ENCODE results near the gene ZNF575.
"Not testable (repeated sequence)": the region's sequence is repeated elsewhere in the genome, so short reads cannot be mapped to it uniquely, and the experiment has no call there.

ZNF575 gene

DNA sequence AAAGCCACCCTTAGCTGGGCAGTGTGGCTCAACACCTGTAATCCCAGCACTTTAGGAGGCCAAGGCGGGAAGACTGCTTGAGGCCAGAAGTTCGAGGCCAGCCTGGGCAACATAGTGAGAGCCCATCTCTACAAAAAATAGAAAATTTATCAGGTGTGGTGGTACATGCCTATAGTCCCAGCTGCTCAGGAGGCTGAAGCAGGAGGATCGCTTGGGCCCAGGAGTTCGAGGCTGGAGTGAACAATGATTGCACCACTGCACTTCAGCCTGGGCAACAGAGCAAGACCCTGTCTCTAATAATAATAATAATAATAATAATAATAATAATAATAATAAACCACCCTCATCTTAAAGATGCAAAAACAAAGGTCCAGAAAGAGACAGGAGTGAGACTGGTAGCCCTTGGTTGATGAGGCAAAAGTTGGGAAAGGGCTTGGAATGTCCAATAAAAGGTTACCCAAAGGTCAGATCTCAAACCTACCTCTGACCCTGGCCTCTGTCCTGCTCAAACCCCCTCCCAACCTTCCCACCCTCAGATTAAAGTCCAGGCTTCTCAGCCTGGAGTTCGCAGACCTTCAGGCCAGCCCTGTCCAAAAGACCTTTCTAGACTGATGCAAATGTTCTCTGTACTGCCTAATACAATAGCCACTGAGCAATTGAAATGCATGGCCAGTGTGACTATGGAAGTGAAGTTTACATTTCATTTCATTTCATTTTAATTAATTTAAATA is 9.1 kb downstream of the ZNF575 start:
- no peak for DNase-seq (ENCODE audit: low read depth in 2 of 2)

DNA sequence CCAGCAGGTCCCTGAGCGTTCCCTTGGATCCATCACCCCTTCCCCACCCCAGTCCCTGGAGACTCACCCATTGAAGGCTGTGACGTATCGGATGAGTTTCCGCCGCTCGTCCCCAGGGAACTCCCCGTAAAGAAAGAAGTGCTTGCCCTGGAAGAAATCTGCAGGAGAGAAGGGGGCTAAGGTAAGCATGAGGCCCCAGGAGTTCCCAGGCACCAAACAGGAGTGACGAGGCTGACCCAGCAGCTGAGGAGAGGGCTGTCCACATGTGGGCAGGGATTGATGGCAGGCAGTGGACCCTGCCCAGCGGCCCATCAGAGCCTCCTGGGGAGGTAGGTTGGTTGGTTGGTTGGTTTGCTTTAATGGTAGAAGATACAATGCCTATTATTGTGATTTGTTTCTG is 11.1 kb downstream of the ZNF575 start:
- no peak for DNase-seq (ENCODE audit: low read depth in 2 of 2)

DNA sequence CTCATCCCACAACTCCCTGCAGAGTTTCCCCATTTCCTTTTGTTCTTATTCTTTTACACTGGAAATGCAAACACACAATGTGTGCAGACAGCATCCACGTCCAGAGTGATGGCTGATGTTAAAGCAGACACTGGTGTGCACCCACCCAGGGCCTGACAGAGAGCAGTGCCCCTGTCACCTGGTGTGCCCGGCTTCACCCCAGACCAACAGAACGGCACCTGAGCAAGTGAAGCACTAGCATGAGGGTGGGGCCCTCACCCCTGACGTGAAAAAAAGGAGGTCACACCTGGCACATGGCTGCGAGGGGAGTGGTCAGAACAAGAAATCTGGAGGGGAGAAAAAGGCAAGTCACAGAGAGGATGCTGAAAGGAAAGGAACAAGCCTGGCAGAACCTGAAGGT is 12.3 kb downstream of the ZNF575 start:
- no peak for DNase-seq (ENCODE audit: low read depth in 2 of 2)

DNA sequence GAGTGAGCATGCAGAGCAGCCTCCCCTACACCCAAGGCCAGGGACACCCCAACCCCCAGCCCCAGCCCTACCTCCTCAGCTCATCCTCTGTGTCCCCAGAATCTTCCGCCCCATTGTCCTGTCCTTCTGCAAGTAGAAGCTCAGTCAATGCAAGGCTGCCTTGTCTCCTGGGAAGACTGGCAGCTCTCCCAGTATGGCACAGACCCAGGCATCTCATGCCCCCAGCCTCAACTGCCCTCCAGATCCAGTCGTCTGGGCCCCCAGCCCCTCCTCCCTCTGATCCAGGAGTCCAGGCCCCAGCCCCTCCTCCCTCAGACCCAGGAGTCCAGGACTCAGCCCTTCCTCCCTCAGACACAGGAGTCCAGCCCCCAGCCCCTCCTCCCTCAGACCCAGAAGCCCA is 13.0 kb downstream of the ZNF575 start:
- no peak for DNase-seq (ENCODE audit: low read depth in 2 of 2)

DNA sequence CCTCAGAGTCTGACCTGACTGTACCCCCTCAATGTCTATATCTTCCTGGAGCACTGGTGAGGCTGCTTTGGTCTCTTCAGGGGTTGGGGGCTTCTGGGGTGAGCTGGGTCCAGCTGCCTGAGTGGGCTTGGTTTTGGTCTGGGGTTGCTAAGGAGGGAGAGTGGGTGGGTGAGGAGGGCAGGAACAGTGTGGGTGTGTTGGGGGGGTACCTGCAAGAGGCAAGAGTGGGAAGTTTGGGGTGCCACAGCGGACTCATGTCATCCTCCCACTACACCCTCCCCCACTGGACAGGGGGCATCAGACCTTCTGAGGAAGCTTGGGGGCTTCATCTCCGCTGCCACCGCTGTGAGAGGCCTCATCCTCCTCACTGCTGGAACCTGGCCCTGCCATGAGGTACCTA is 13.6 kb downstream of the ZNF575 start:
- no peak for DNase-seq (ENCODE audit: low read depth in 2 of 2)

DNA sequence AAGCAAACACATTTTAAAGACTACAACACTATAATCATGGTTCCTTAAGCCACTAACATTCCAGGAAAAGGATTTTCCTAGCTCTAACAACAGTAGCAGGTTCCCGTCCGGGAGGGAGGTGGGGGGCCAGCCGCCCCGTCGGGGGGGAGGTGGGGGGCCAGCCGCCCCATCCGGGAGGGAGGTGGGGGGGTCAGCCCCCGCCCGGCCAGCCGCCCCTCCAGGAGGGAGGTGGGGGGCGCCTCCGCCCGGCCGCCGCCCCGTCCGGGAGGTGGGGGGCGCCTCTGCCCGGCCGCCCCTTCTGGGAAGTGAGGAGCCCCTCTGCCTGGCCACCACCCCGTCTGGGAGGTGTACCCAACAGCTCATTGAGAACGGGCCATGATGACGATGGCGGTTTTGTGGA is 14.9 kb downstream of the ZNF575 start:
- DNase-seq (ENCODE audit: low read depth in 2 of 2): not testable (repeated sequence)

DNA sequence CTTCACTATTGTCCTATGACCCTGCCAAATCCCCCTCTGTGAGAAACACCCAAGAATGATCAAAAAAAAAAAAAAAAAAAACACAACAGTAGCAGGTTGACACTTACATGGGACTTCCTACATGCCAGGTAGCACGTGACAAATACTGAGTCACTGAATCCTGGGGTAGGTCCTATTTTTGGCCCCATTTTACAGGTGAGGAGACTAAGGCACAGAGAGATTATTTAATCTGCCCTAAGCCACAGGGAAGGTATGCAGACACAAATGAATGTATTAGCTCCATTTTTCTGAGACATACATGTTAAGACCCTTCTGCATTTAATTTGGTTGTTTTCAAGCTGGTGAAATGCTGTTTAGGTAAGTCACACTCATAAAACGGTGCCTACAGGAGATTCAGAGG is 15.7 kb downstream of the ZNF575 start:
- no peak for DNase-seq (ENCODE audit: low read depth in 2 of 2)

DNA sequence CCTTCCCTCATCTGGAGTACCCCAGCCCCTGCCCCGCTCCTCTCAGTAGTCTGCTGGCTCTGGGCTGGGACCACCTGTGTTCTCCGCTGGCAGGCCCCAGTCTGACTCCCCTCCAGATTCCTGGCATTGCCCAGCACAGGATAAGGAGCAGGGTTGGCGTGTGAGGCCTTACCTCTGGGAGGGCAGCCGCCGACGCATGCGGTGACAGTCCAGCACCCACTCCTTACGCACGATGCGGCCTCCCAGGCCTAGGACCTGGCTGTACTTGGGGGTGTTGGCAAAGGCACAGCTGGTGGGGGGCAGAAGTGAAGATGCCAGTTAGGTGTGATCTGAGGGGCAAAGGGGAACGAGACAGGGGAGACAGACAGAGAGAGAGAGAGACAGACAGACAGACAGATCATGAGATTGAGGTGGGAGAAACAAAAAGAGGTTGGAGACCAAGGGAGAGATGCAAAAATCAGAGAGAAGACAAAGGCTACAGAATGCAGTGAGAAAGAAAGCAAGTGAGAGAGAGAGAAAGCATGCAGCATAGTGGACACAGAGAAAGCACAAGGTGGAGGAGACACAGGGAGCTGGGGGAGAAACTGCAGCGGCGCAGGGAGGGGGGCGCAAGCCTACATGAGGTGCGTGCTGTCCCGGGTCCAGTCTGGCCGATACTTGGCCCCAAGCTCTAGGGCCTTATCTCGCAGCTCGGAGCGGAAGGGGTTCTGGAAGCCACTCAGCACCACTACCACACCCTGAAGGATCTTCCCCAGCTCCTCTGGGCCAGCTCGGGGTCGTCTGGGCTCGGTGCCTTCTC is 18.6 kb downstream of the ZNF575 start:
- DNase-seq (ENCODE audit: low read depth in 2 of 2): no peak

DNA sequence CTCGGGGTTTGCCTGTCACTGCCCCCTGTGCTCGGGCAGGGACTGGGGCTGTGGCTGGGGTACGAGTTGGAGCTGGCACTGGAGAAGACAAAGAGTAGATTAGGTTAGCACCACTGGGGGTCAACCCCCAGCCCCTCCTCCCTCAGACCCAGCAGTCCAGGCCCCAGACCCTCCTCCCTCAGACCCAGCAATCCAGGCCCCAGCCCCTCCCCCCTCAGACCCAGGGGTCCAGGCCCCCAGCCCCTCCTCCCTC is 19.1 kb downstream of the ZNF575 start:
- no peak for DNase-seq (ENCODE audit: low read depth in 2 of 2)

DNA sequence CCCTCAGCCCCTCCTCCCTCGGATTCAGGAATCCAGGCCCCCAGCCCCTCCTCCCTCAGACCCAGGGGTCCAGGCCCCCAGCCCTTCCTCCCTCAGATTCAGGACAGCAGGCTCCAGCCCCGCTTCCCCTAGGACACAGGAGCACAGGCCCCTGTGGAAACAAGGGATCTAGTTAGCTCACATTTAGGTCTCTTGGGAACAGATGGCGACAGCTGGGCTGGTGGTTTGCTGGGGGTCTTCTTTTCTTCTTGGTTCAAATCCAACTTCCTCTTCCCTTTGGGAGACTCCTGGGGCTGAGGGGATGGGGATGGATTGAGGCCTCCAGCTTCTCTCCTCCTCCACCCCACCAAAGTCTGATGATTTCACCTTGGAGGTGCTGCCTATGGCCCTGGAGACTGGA is 19.6 kb downstream of the ZNF575 start:
- no peak for DNase-seq (ENCODE audit: low read depth in 2 of 2)

DNA sequence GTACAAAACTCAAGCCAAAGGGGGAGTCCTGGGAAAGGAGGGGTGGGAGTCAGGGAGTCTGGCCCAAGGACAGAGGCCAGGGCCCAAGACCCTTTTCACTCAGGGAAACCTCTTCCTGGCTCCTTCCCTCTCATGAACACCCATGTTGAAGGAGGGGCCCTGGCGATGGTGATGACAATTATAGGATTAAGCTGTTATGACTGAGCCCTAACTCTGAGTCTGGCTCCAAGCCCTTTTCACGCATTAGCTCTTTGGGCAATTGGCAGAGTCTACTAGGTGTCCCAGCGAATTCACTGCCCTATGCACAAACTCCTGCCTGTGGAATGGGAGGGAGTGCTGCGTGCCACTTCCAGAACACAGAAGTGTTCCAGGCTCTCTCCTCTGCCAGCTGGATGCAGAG is 20.7 kb downstream of the ZNF575 start:
- DNase-seq (ENCODE audit: low read depth in 2 of 2): no peak

DNA sequence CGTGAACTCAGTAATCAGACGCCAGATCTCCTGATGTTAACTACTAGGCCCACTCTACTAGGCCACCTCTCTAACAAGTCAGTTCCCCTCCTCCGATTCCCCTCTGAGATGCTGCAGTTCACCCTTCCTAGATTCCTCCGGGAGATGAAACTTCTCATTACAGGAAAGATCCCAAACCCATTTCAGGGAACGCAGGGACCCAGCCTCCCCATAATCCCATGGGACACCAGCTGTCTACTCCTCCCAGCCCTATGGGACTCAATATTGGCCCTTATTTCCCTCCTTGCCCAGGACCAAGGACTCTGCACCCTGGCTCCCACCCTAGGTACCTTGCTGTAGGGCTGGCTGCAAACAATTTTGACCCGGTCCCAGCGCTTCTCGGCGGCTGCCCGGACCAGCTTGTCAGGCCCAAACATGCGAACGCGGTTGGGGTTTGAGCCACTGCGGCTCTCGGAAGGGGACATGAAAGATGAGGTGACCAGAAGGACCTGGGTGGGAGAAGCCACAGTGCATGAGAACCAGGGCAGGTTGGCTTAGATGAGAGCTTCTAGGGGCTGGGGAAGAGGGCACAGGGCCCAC is 21.4 kb downstream of the ZNF575 start:
- no peak for DNase-seq (ENCODE audit: low read depth in 2 of 2)

DNA sequence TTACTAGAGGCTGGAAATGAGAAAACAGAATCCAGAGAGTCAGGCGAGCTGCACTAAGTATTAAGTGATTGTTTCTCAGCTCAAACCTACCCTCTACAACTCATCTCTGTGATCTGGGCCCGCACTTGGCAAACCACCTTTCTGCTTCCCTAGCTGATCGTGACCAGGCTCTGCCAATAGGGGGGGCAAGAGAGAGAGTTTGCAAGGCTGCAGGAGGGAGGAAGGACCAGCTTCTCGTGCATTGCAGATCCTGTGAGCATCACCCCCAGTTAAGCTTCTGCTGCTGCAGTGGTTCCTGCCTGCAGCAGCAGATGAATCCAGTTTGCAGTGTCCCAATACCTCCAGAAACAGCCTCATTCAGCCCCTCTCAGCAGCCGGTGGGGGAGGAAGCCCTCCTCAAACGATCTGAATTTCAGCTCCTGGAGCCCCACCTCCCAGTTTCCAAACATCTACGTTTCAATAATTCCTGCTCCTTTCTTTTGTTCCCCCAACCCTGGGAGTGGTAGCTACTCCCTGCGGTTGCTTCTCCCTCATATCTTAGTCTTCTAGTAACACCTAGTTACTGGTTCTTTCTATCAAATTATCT is 22.3 kb downstream of the ZNF575 start:
- peak; percentile 57 to 79 for DNase-seq (ENCODE audit: low read depth in 2 of 2)

DNA sequence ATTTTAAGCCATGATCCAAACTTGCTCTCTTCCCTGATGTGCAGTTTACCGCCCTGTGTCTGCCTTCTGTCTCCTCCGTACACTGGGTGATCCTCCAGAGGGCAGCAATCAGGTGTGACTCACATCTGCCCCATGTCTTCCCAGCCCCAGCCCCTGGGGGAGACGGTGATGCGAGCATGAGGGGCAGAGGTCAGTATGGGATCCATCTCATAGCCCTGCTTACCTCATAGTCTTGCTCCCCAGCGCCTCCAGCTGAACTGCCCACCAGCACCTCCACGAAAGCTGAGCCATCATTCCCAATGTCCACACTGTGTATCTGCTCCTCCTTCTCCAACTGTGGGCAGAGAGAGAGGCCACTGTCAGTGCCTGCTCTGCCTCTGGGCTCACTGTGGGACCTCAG is 27.7 kb downstream of the ZNF575 start:
- DNase-seq (ENCODE audit: low read depth in 2 of 2): no peak

DNA sequence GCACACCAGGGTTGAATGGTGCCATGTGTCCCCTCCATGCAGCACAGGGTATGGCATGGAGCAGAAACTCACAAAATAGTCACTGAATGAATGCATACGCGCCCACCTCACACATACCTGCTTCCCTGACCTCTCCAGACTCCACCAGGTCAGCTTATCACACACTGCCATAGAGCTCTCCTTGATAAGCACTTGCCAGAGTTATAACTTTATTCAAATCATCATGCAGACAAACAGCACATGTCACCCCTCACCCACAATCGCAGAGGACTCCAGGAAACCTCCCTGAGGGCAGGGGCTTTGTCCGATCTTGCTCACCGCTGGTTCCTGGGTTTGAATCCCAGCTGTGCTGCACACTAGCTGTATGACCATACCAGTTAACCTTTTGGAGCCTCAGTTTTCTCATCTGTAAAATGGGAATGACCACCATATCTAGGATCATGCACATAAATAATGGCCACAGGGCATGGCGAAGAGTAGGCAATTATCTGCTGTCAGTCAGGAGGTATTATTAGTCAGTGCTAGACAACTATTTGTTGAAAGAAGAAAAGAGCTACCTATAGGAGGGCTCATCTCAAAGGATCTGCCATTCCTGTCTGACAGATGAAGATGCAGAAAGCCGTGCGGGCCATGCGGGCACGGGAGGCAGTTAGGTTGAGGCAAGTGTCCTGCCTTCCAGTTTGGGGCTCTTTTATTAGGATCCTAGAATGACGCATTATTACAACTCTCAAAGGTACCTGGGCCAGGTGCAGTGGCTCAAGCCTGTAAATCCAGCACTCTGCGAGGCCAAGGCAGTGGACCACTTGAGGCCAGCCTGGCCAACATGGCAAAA is 28.4 kb downstream of the ZNF575 start:
- DNase-seq (ENCODE audit: low read depth in 2 of 2): no peak

DNA sequence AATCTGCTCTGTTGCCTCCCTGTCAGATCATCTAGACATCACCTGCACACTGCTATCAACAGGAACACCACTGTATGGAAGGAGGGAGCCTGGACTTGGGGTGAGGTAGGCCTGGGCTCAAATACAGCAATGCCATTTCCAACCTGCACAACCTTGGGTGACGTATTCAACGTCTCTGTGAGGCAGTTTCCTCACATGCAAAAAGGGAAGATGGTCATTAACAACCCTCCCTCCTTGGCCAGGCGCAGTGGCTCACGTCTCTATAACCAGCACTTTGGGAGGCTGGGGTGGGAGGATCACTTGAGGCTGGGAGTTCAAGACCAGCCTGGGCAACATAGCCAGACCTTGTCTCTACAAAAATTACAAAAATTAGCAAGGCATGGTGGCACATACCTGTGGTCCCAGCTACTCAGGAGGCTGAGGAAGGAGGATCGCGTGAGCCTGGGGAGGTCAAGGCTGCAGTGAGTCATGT is 29.3 kb downstream of the ZNF575 start:
- DNase-seq (ENCODE audit: low read depth in 2 of 2): peak in 1 of 2 donors; percentile 49

DNA sequence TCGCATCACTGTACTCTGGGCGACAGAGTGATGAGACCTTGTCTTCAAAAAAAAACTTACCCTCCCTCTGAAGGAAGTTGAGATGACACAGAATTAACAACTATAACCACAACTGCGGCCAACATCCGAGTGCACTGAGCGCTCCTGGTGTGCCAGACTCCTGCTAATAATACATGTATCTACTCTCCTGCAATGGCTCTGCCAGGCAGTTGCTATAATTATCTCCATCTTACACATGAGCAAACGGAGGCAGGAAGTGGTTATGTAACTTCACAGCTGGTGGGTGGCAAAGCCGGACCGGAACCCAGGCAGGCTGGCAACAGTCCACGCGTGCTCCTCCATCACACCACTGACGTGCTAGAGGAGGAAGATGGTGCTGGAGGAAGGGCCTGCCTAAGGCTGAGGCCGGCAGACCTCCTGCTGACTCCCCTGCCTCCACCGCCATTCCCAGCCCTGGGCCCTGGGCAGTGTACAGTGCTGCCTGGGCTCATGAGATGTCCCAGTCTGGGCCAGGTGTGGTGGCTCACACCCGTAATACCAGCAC is 29.8 kb downstream of the ZNF575 start:
- DNase-seq (ENCODE audit: low read depth in 2 of 2): peak in 1 of 2 donors; percentile 43

DNA sequence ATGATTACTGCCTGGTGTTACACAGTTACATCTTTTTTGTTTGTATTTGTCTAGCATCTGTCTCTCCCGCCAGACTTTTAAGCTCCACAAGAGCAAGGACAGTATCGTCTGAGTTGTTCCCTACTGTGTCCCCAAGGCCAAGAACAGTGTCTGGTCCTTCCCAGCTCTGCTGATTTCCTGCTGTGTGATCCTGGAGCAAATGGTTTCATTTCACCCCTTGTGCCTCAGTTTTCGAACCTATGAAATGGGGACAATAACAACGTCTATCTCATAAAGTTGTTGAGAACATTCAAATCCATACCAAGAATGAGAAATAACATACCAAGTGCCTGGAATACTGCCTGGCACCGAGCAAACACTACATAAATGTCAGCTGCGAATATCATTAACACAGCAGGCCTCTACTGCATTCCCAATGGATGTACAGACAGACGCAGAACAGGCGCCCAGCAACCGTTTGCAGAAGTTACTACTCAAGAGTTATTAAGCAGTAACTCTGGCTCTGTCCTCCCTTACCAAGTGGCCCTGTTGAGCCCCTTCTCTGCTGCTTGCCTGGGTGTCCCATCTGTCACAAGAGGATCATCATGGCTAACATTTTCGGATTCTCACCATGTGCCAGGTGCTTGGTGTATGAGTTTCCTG is 30.9 kb downstream of the ZNF575 start:
- no peak for DNase-seq (ENCODE audit: low read depth in 2 of 2)

DNA sequence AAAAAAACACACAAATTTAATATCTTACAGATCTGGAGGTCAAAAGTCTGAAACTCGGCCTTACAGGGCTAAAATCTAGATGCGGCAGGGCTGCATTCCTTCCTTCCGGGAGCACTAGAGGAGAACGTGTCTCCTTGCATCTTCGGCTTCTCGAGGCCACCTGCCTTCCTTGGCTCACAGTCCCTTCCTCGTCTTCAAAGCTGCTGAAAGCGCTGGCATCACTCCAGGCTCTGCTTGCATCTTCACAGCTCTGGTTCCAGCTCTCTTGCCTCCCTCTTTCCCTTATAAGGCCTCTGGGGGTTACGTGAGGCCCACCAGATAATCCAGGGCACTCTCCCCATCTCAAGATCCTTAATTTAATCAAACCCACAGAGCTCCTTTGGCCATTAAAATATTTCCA is 31.8 kb downstream of the ZNF575 start:
- DNase-seq (ENCODE audit: low read depth in 2 of 2): no peak

DNA sequence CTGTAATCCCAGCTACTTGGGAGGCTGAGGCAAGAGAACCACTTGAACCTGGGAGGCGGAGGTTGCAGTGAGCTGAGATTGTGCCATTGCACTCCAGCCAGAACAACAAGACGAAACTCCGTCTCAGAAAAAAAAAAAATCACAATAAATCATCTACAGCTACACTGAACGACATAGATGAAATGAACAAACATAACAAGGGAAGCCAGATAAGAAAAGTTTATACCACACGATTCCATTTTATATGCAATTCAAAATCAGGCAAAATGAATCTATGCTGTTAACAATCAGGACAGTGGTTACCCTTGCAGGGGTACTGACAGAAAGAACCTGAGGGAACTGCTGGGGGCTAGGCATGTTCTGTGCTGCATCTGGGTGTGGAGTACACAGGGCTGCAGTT is 36.7 kb downstream of the ZNF575 start:
- DNase-seq (ENCODE audit: low read depth in 2 of 2): no peak

DNA sequence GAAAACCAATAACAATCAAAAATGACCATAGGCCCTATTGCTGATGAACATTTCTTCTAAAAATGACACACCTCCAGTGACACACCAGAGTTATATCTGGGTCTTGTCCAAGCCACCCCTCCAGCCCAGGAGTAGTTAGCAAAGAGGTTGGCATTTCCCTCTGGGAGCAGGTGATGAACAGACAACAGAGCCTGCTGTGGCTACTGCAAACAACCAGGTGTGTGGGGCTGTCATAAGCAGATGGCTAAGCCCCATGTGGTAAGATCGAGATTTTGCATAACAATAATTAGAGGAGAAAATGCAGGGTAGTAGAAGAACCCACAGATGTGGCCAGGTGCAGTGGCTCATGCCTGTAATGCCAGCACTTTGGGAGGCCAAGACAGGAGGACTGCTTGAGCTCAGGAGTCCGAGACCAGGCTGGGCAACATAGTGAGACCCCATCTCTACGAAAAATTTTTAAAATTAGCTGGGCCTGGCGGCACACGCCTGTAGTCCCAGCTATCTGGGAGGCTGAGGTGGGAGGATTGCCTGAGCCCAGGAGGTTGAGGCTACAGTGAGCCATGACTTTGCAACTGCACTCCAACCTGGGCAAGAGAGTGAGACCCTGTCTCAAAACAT is 37.3 kb downstream of the ZNF575 start:
- no peak for DNase-seq (ENCODE audit: low read depth in 2 of 2)
